Fibroblast of pulmonary artery (primary cell): ENCODE data around the gene SERPINB12.

ENCODE experiments used
- DNase-seq: peaks from one replicate; pipeline ENCODE4 v3.0.0-alpha.2; 2010; ENCODE audit warnings: low read depth
- H3K4me3 ChIP-seq: replicated peaks from 2 replicates; pipeline ENCODE4 v1.5.1; 2011; ENCODE audit warnings: low read depth, mild to moderate bottlenecking, control low read depth, low read length, moderate library complexity
- CTCF ChIP-seq: IDR thresholded peaks from 2 replicates; pipeline ENCODE4 v1.5.1; 2011; ENCODE audit warnings: mild to moderate bottlenecking, control low read depth, low read length, inconsistent platforms; ENCODE audit errors: missing control alignments

Gene SERPINB12

GRCh38 chr18:63564021-63564420 lies 21.9 kb downstream of the SERPINB12 start:
- no peak for TF ChIP-seq CTCF
- H3K4me3 ChIP-seq: no peak overlapping the region
- DNase-seq: no peak

DNA sequence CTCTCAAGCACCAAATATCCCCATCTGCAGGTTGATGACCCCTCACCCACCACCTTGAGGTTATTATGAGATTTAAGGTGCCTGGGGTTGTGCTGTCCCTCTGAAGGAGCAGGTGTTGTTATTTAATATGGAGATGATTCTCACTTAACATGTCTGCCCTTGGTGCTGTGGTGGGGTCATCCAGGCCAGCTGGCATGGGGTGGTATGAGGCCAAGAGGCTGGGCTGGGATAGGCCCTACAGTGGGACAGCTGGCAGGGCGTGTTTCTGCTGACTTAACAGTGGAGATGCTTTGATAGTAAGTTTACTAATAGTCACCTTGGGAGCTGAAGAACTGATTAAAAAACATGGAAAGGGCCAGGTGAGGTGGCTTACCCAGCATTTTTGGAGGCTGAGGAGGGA lies 22.4 kb downstream of the SERPINB12 start:
- TF ChIP-seq CTCF: no peak
- DNase-seq: no peak
- no peak overlapping the region for H3K4me3 ChIP-seq

- TF ChIP-seq CTCF: no peak
- DNase-seq: no peak
- no peak overlapping the region for H3K4me3 ChIP-seq
Observed at GRCh38 chr18:63567276-63567675, 25.1 kb downstream of the SERPINB12 start.

DNA sequence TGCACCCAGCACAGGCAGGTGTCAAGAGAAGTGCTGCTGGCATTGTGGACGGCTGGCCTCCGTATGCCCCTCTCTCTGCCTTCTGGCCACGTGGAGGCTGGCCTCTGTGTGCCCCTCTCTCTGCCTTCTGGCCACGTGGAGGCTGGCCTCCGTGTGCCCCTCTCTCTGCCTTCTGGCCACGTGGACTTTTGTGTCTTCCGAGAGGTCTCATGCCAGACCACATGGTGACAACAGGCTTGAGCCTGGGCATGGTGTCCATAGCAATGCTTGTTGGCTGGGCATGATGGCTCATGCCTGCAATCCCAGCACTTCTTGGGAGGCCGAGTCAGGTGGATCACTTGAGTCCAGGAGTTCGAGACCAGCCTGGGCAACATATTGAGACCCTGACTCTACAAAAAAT lies 25.7 kb downstream of the SERPINB12 start:
- H3K4me3 ChIP-seq: no peak overlapping the region
- DNase-seq: no peak
- no peak for TF ChIP-seq CTCF

GRCh38 chr18:63570721-63571120 lies 28.6 kb downstream of the SERPINB12 start:
- DNase-seq: no peak
- TF ChIP-seq CTCF: no peak
- no peak overlapping the region for H3K4me3 ChIP-seq

- no peak for TF ChIP-seq CTCF
- DNase-seq: no peak
- H3K4me3 ChIP-seq: no peak overlapping the region
Observed at GRCh38 chr18:63575681-63576080, 33.5 kb downstream of the SERPINB12 start.

DNA sequence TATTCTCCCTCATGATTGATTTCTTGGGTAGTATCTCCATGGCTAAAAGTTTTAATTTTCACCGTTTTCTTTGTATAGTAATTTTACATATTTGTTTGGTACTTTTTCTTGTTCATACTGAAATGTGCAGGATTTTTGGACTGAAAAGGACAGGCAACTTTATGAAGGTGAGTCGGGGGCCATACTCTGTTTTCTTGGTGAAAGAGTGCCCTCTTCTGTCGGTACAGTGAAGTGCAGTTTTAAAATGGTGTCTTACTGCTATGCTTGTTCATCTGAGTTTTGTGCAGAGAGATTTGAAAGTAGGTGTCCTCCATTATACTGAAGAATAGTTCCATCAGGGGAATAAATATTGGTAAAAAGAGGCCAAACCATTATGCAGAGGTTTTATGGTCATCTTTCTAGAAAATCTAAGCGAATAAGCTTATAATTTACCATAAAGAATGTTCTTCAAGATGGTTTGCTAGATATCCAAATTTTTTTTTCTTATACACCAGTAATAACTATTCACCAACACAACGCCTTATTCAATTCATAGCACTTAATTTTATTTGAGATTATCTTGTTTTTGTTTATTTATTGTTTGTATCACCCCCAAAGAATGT lies 36.3 kb downstream of the SERPINB12 start:
- TF ChIP-seq CTCF: peak; percentile 70
- DNase-seq: peak; percentile 54
- H3K4me3 ChIP-seq: no peak overlapping the region
